NOMO-1 treated with dmso at 0.1 percent for 144 hours (cell line): ENCODE results near the gene AGMO.

Experiments used
- DNase-seq: peaks from one replicate; lab custom pipeline; 2025; ENCODE audit not compliant: unreplicated experiment; lab: John Stamatoyannopoulos, UW

Gene AGMO

DNA sequence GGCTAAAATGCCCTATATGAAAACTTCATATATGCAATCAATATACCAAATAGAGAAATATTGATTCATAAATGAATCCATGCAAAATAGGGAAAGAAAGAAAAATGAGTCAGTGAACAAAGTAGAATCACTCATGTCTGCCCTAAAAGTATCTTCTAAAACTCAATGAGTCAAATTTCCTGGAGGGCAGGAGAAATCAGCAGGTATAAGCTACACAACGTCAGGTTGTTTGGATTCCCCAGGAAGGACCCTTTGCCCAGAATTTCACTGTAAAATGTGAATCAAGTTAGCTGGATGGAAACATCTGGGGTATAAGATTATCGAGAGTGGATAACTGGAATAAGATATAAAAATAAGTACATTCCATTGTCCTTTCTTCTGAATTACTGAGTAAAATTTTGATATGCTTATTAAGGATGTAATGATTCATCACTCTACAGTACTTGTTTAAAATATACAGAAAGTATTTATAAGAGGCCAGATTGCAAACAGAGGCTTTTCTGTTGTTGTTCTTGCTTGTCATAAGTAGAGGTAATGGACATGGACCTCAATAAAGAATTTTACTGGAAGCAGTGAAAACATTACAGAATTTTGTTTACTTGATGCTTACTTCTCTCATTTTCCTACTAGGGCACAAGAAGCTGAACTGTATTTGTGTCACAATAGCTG is 99.0 kb downstream of the AGMO start:
- DNase-seq, result no peak

DNA sequence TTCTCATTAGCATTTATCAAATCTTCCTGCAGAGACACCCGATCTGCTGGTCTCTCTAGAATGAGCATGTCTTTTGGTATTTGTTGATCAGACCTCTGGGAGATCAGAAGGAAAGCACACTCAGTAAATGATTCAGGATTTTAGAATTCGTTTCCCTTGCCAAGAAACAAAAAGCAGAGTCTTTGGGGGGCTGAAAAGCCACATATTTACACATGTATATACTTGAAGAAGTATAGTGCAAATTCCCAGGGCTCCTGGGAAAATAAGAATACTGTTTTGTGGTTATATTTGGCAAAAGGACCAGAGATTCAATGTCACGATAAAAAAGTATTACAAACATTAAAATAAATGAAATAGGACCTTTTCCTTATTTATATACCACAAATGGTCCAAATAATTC is 100.2 kb downstream of the AGMO start:
- DNase-seq, result no peak

DNA sequence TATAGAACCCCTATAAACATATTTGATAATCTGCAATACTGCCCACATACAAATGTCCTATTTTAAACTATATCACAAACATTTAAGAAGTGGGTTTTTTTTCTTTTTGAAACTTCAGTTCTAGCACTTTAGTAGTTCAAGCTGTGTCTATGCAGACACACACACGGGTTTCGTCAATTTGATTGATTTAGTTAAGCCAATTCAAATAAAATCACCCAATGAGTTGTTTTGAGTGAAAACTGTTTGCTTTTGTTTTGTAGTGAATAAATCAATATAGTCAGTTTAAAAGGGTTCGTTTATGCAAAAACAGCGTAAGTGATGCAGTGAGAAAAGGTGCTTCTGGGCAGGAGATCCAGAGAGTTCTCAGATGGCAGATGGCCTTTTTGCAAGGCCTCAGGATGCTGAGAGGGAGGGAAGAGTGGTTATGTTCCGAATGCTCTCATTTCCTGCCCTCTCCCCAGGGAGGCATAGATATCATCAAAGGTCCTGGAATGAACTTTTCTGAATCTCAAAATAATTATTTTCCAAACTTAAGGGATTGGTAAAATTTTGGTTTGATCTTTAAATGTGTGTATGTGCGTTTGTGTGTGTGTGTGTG is 102.7 kb downstream of the AGMO start:
- DNase-seq, result no peak

DNA sequence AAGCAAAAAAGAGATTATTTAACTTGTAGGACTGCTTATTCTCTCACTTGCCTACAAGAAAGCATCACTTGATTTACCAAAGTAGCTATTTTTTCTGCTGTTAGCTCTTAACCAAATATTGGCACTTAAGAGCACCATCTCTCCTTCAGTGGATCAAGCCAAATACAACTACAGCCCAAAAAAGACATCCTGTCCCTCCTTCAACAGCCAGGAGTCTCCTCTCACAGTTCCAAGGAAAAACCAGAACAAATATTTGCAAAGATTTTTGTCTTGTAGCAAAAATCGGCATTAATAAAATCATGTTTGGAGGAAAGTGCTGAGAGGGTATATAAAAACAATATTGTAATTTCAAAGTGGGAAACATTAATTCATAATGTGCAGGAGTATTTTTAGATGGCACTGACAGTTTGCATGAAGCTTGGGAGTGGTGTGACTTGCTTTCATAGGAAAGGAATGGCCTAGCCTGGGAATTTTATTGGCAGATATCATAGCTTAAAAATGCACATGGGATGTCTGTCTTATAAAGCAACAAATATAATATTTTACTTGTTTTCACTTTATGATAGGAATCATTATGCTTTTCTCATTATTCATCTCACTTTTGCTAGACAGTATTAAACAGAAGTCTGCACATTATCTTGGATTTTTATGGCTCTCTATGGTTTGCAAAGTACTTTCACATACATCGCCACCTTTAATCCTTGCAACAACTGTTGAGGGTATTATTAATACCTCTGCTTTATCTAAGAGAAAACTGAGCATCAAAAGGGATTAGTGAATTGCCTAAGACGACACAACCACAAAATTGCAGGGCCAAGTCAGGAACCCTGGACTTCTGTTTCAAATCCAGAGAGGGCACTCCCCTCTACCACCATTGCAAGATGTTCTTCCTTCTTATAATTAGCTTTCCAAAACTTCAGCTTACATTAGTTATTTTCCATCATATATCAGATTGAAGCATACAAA is 103.5 kb downstream of the AGMO start:
- DNase-seq, result no peak

DNA sequence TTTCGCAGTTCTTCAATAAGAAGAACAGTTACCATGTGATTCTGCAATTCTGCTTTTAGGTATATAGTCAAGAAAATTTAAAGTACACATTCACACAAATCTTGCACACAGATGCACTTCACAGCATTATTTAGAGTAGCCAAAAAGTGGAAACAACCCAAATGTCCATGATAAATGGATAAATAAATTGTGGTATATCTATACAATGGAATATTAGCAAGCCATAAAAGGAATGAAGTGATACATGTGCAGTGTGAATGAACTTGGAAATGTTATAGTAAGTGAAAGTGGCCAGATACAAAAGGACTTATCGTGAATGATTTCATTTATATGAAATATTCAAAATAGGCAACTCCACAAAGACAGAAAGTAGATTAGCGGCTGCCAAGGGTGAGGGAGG is 109.1 kb downstream of the AGMO start:
- no peak for DNase-seq

DNA sequence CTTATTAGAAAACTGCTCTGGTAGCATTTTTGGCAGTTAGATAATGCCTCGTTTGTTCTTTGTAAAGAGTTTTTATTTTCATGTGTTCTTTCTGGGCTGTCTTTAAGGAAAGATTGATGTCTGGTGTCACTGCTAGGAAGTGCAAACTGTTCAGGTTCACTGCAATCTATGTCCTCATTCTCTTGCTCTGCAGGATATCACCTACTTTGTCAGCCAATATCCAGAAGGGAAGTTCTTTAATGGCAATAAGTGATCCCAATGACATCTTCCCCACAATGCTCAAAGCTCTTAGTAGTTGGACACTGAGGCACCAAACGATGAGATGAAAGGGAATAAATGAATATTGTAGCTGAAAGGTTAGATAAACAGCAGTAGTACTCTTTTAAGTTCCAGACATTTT is 115.1 kb downstream of the AGMO start:
- DNase-seq, result no peak

DNA sequence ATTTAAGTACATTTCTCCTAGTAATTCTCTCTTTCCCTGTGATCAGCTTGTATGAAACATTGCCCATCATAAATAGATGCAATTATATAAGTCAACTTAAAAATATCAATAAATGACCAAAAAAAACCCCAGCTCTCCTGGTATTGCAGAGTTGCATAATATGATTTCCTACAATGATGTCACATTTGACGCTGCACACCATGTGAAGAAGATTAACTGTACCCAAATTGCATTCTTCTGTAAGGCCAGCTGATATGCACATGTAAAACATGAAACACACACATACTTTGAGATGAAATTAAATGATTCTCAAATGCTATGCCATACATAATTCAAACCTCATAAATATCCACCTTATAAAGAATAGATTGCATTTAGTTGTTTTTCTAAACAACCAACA is 115.5 kb downstream of the AGMO start:
- no peak for DNase-seq

DNA sequence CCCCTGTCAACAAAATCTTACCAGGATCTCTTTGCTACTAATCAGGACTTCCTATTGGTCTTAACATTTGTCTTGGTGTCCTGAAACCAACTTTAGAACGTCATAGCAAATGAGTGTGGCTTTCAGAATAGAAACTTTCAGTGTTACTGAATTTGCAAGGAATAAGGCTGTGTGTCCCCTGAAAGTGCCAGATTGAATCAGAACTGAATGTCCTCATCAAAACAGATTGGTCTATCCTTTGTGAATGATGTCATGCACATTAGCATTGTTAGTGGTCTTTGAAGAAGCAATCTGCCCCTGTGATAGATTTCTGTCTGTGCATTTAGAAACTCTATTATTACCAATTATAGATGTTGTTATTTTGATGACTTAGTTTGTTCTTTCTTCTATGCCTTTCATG is 119.9 kb downstream of the AGMO start:
- no peak for DNase-seq

DNA sequence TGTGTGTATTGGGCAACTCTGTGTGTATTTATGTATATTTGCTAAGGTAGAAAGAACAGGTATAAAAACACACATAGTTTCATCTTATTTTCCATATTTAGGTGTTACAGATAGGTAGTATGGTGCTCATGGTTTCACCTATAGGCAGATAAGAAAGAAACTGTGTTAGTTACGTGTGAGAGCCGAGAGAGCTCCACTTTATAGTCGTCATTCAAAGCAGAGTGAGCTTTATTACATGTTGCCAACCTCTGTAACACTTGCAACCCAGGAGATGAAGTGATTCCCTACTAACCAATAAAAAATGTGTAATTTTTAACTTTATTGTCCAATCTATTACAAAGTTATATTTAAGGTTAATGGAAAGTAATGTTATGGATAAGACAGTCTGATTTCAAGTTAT is 121.3 kb downstream of the AGMO start:
- no peak for DNase-seq

DNA sequence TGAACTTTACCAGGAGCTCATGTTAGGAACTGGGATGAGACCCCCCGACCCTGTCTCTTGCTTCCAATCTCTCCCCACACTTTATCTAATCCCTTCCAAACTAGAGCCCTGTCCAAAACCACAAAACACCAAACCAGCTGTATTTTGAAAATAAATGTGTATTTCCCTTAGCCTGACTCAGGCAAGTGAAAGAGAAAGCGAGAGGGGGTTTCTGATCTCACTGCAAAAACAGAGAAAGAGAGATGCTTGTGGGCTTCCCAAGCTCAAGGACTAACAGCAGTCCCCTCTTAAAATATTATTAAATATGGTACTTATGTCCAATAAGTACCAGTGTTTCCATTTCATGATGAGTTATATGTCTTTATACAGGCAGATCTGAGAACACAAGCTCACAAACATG is 122.0 kb downstream of the AGMO start:
- DNase-seq, result no peak

DNA sequence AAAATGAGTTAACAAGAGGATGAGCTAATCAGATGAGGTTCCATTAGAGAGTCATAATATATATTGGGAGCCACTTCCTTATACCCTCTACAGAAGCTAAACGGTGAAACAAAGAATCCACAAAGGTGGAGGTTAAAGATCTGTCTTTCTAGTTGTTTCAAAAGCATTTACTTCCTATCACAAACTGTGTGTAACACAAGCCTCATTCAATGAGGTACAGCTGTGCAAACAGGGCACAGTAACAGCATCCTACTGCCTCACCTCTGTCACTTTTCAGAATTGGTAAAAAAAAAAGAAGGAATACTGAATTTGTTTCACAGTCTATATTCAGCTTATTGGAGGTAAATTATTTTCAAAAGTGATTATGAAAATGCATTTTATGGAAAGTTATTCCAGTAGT is 128.7 kb downstream of the AGMO start:
- DNase-seq, result no peak

DNA sequence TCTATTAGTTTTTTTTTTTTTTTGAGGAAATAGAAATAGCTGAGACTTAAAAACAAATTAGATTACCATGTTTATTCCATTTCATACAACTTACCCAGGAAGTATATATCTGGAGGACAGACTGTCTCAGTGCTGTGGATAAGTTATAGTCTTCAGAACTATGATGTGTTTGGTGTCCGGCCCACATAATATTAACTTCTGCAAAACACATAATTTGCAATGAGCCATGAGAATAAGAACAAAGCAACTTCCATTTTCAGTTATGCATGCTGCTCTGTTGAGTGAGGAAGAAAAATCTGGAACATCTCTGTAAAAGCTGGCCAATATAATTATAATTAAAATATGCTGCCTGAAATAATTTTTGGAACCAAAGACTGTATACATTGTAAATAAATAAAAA is 130.9 kb downstream of the AGMO start:
- no peak for DNase-seq

DNA sequence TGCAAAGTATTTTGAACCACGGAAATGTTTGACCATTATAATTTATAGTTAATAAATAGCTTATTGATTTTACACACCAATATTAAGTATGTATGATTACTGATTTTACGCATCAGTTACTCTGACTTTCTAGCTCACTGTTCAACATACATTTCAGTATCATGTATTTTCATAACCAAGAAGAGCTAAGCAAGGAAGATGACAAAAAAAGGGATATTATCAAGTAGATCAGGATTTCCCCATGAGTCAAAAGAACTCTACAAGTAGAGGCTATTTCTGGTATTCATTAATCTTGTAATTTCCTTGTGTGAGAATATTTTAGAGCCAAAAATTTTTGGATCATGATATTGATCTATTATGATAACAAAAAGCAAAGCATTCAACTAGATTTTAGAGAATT is 131.6 kb downstream of the AGMO start:
- no peak for DNase-seq

DNA sequence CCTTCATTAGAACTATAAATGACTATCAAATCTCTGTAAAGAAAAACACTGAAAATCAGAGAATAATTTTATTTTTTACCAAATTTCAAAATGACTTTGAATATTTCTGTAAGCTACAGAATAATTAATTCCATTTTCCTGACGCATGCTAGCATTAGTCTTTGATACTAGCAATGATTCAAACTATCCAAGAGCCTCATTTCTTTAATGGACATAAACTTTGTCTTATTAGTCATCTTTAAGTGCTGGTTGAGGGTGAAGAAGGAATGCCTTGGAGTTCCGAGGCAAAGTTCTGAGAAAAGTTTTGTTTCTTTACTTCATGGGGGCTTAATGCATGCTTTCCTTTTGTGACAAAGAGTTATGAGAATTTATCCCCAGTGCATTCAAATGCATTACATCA is 137.3 kb downstream of the AGMO start:
- DNase-seq, result no peak

DNA sequence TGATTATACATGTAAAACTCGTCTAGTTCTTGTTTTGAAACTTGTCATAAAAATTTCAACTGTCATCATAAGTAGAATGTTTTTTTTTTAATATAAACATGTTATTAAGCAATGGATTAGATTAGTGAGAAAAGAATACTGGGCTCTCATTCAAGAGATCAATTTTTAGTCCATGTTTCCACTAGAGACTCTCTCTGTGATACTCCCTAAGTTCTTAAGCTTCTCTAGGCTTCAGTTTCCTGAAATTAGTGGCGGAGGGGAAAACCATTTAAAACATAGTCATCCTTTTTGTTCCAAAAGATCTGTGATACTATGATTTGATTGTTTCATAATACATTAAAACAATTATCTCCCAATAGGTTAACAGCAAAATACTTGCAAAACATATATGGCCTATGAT is 142.2 kb downstream of the AGMO start:
- no peak for DNase-seq

DNA sequence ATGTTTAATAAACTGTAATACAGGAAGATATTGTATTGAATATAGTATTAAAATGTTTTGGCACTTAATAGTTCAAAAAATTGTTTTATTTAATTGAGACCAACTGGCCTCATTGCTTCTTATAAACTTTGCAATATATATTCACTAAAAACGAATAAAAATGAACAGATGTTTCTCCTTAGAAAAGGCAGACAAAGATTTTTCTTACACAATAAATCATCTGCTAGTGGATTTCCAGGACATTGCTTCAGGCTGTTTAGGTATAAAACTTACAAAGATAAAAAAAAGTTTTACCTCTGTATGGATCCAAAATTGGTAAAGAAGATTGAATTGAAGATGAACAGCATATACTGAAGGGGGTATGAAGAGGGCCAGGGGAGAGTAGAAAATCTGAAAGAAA is 143.6 kb downstream of the AGMO start:
- DNase-seq, result no peak

DNA sequence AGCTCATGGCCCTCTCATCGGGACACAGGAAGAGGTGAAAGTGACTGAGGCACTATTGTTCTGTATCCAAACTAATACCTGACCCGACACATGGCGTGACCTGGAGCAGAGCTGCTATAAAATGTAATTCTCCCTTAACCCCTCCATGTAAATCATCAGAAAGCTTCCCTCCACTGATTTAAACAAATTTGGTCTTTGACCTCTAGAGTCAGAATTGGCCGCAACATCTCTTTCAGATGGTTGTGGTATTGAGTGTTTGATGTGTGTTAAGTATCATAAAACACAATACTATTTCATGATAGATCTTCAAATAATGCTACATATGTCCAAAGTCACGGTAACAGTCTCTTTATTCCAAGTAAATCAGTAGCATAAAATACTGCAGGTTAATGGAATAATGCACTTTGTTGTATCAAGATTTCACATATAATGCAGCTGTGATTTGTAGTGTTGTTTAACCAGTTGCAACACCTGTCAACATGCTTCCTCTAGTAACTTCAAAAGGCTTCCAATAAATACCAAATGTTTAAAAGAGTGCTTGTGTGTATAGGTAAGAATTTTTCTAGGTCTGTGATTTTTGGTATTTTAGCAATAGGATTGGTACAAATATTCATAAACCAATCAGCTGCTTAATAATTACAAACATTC is 144.3 kb downstream of the AGMO start:
- no peak for DNase-seq

DNA sequence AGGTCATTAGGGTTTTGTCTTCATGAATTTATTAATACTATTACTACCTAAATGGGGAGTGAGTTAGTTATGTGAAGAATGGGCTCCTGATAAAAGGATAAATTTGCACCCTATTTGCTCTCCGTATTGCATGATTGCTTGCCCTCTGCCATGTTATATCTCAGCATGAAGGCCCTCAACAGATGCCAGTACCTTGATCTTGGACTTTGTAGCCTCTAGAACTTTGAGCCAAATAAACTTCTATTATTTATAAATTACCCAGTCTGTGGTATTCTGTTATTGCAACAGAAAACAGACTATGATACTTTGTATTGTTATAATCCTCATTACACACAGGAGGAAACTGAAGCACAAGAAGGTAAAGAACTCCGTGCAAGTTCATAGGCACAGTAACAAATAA is 150.8 kb downstream of the AGMO start:
- no peak for DNase-seq

DNA sequence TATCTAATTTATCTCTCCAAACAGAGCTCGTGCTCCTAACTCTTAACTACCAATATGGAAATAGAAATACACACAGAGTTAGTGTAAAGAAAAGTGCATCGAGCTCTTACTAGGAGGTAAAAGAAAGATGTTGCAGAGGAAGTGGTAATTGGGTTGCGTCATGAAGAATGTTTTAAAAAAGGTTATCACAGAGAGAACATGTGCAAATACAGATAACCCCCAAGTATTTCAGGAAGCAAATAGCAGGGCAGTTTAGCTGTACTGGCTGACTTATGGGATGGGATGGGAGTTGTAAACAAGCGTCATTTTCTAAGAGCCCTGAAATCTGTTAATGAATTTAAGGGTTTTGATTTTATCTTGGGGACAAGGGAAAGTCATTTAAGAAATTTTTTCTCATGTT is 153.9 kb downstream of the AGMO start:
- DNase-seq, result peak; percentile 31

DNA sequence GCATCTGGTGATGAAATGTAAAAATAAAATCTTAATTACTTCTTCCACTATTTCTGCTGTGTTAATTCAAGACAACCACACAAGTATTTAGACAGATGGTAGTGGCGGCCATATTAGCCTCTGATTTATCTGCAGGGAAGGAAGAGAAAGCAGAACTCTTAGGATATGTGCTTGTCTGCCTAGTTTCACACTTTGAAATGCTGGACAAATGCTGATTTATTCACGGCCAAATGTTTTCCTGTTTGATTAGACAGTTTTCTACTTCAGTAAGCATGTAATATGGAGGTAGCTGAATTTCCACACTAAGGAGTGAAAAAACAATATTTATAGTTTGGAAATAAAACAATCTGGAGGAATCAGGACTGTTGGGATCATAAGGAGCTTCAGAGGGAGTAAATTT is 158.1 kb downstream of the AGMO start:
- DNase-seq, result peak; percentile 32

DNA sequence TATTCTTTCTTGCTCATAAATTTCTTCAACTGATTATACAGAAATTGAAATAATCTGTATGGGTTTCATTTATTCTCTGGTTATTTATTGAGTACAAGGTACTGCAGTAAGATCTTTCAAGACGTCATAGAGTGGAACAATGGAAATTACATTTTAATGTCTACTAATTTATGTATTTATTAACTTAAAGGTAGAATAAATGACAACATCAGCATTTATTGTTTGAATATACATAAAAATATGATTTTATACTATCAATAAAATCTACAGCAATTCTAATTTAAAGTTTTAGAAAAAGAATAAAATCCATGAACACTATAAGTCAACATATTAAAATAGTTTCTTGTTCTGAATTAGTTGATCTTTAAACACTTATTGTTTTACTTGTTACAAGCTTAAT is 158.5 kb downstream of the AGMO start:
- DNase-seq, result no peak
